Neutrophil (primary cell): Measurements from ENCODE around the gene RPL37A.

Experiments
- H3K27ac ChIP-seq: fragments of 200-600 bp; sonication (generic); 2 replicates; pipeline ENCODE4 v1.5.1; 2016; ENCODE audit warnings: mild to moderate bottlenecking, moderate library complexity
- H3K27me3 ChIP-seq: fragments of 200-600 bp; sonication (generic); 2 replicates; pipeline ENCODE4 v1.6.0; 2016; ENCODE audit warnings: mild to moderate bottlenecking
- H3K36me3 ChIP-seq: fragments of 200-600 bp; sonication (generic); 2 replicates; pipeline ENCODE4 v1.5.1; 2017
- H3K4me1 ChIP-seq, 2 experiments: fragments of 200-600 bp in 1 of 2; sonication (generic) in 1 of 2; 1 replicate in 1 of 2; 2 replicates in 1 of 2; pipeline versions ENCODE4 v1.5.1 to v1.6.1; 2013 to 2016; ENCODE audit warnings: low read depth in 1 of 2, low read length in 1 of 2, mild to moderate bottlenecking in 1 of 2, moderate library complexity in 1 of 2; ENCODE audit not compliant: control insufficient read depth in 1 of 2, insufficient read depth in 1 of 2
- H3K4me3 ChIP-seq, 2 experiments: fragments of 200-600 bp in 1 of 2; sonication (generic) in 1 of 2; 1 replicate in 1 of 2; 2 replicates in 1 of 2; pipeline ENCODE4 v1.5.1; 2013 to 2016; ENCODE audit warnings: low read depth in 1 of 2, low read length in 1 of 2, mild to moderate bottlenecking in 1 of 2, moderate library complexity in 1 of 2
- H3K9me3 ChIP-seq: fragments of 200-600 bp; sonication (generic); 2 replicates; pipeline ENCODE4 v1.5.1; 2016
- CTCF ChIP-seq: fragments of 200-600 bp; sonication (generic); IDR thresholded peaks from 2 replicates; pipeline ENCODE4 v1.5.1; 2016; ENCODE audit warnings: antibody characterized with exemption

The RPL37A gene

GRCh38 chr2:216551234-216552068 lies 52.8 kb downstream of the RPL37A start:
- Histone ChIP-seq H3K4me1 (no peaks in the 10 kb centered on the region), H3K36me3 (no peaks in the 10 kb centered on the region), H3K27me3 (peaks cover 5% of the 10 kb centered on the region), H3K9me3 (no peaks in the 10 kb centered on the region), H3K27ac (no peak overlapping the region), H3K4me3 (no peak overlapping the region)
- no peak for TF ChIP-seq CTCF

GRCh38 chr2:216553093-216553478 lies 54.4 kb downstream of the RPL37A start:
- H3K27ac ChIP-seq, result no peak overlapping the region
- H3K9me3 ChIP-seq, result no peaks in the 10 kb centered on the region
- H3K36me3 ChIP-seq, result no peaks in the 10 kb centered on the region
- H3K27me3 ChIP-seq, result no peaks in the 10 kb centered on the region
- no peak for TF ChIP-seq CTCF
- H3K4me1 ChIP-seq, result no peaks in the 10 kb centered on the region
- no peak overlapping the region for H3K4me3 ChIP-seq
